ENCODE data around the gene RPRML. TPM values are rescaled to one million over a fixed set of nuclear protein-coding genes. Genes with fewer than 3 reads are reported as not detected.
"Not testable (repeated sequence)": the region's sequence is repeated elsewhere in the genome, so short reads cannot be mapped to it uniquely, and the experiment has no call there.

RPRML gene
- total and polyA plus RNA-seq, 2 donors (not counting 1 experiment from before 2014, with no cell fraction given), result 0.89 TPM; not detected in 1

GRCh38 chr17:46958041-46958591 is 20.9 kb downstream of the RPRML start:
- WGBS (ENCODE audit: insufficient coverage), result 58% methylated on average over 7 of the region's 8 CpGs
- Histone ChIP-seq H2AFZ (ENCODE audit: insufficient read depth, low read depth, low read length, poor library complexity, severe bottlenecking) (no peak overlapping the region), H3K9ac (ENCODE audit: low read length) (no peak overlapping the region), H3K27ac (ENCODE audit: low read length in 2 of 2) (no peak overlapping the region), H3K4me2 (replicated peaks; ENCODE audit: low read depth, low read length, poor library complexity, severe bottlenecking) (no peak overlapping the region), H4K20me1 (ENCODE audit: control insufficient read depth, insufficient read depth, low read length, poor library complexity, severe bottlenecking) (no peaks in the 10 kb centered on the region), H3K79me2 (ENCODE audit: control insufficient read depth, insufficient read depth, low read length) (peaks cover 11% of the 10 kb centered on the region), H3K36me3 (replicated peaks in 1 of 2; ENCODE audit: control extremely low read depth in 1 of 2, control insufficient read depth in 1 of 2, extremely low read depth in 1 of 2, insufficient read depth in 2 of 2, low read length in 1 of 2) (peaks cover 1 to 4% of the 10 kb centered on the region in 2 experiments), H3K4me1 (ENCODE audit: control insufficient read depth in 2 of 2, insufficient read depth in 2 of 2, low read length in 2 of 2) (peaks cover 0 to 3% of the 10 kb centered on the region in 2 donors), H3K9me3 (ENCODE audit: control extremely low read depth in 1 of 3, control insufficient read depth in 2 of 3, insufficient read depth in 1 of 3, low read length in 2 of 3) (peaks cover 0 to 5% (median 0%) of the 10 kb centered on the region in 3 donors), H3K4me3 (ENCODE audit: control extremely low read depth in 1 of 5, extremely low read depth in 1 of 5, insufficient read depth in 1 of 5, low read depth in 2 of 5, low read length in 4 of 5) (no peak overlapping the region), H3K27me3 (replicated peaks in 1 of 4; ENCODE audit: control extremely low read depth in 1 of 4, control insufficient read depth in 3 of 4, insufficient read depth in 4 of 4, low read length in 3 of 4) (peaks cover 0 to 5% (median 0%) of the 10 kb centered on the region in 4 experiments)
- ChIA-PET CTCF (no interaction called here), POLR2A (no interaction called here)
- intact Hi-C loops (cut with micrococcal nuclease), result no loop called here
- no peak for TF ChIP-seq EZH2 (IDR thresholded peaks at IDR 0.05; ENCODE audit: borderline replicate concordance, insufficient read depth, low read depth, low read length, poor library complexity, severe bottlenecking)
- TF ChIP-seq, protein P1, sequence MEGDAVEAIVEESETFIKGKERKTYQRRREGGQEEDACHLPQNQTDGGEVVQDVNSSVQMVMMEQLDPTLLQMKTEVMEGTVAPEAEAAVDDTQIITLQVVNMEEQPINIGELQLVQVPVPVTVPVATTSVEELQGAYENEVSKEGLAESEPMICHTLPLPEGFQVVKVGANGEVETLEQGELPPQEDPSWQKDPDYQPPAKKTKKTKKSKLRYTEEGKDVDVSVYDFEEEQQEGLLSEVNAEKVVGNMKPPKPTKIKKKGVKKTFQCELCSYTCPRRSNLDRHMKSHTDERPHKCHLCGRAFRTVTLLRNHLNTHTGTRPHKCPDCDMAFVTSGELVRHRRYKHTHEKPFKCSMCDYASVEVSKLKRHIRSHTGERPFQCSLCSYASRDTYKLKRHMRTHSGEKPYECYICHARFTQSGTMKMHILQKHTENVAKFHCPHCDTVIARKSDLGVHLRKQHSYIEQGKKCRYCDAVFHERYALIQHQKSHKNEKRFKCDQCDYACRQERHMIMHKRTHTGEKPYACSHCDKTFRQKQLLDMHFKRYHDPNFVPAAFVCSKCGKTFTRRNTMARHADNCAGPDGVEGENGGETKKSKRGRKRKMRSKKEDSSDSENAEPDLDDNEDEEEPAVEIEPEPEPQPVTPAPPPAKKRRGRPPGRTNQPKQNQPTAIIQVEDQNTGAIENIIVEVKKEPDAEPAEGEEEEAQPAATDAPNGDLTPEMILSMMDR (IDR thresholded peaks at IDR 0.05), result no peak
- H3K27ac Mint-ChIP-seq, result no peak overlapping the region
- DNase-seq (no peak), ATAC-seq (ENCODE audit: low read depth) (no peak)
- peaks cover 3% of the 10 kb centered on the region for H3K9me3 Mint-ChIP-seq (ENCODE audit: insufficient read depth)
- no peak overlapping the region for H3K4me3 Mint-ChIP-seq
- H3K27me3 Mint-ChIP-seq, result peaks cover 9% of the 10 kb centered on the region
- H3K4me1 Mint-ChIP-seq, result peaks cover 3% of the 10 kb centered on the region

- ATAC-seq (ENCODE audit: low read depth); H3K27ac Mint-ChIP-seq; H3K9me3 Mint-ChIP-seq (ENCODE audit: insufficient read depth); H3K4me1 Mint-ChIP-seq; H3K36me3 ChIP-seq (replicated peaks in 1 of 2; ENCODE audit: control extremely low read depth in 1 of 2, control insufficient read depth in 1 of 2, extremely low read depth in 1 of 2, insufficient read depth in 2 of 2, low read length in 1 of 2); H3K9ac ChIP-seq (ENCODE audit: low read length); POLR2A ChIA-PET; H3K9me3 ChIP-seq (ENCODE audit: control extremely low read depth in 1 of 3, control insufficient read depth in 2 of 3, insufficient read depth in 1 of 3, low read length in 2 of 3); H3K4me3 ChIP-seq (ENCODE audit: control extremely low read depth in 1 of 5, extremely low read depth in 1 of 5, insufficient read depth in 1 of 5, low read depth in 2 of 5, low read length in 4 of 5); H3K27me3 Mint-ChIP-seq; H3K27me3 ChIP-seq (replicated peaks in 1 of 4; ENCODE audit: control extremely low read depth in 1 of 4, control insufficient read depth in 3 of 4, insufficient read depth in 4 of 4, low read length in 3 of 4); DNase-seq; H2AFZ ChIP-seq (ENCODE audit: insufficient read depth, low read depth, low read length, poor library complexity, severe bottlenecking); H3K27ac ChIP-seq (ENCODE audit: low read length in 2 of 2); H3K4me3 Mint-ChIP-seq; intact Hi-C loops (cut with micrococcal nuclease); H3K4me1 ChIP-seq (ENCODE audit: control insufficient read depth in 2 of 2, insufficient read depth in 2 of 2, low read length in 2 of 2); H4K20me1 ChIP-seq (ENCODE audit: control insufficient read depth, insufficient read depth, low read length, poor library complexity, severe bottlenecking); H3K4me2 ChIP-seq (replicated peaks; ENCODE audit: low read depth, low read length, poor library complexity, severe bottlenecking): not testable (repeated sequence)
- CTCF ChIA-PET, result interaction anchor here (4.8 kb wide), 1 partner anchor 11 kb away, joined by 30 read pairs; no protein-coding TSS in a partner anchor
- WGBS (ENCODE audit: insufficient coverage), result no CpG with 5 or more reads among the region's 4 CpGs
- H3K79me2 ChIP-seq (ENCODE audit: control insufficient read depth, insufficient read depth, low read length), result peaks cover 11% of the 10 kb centered on the region
These were observed 25.9 kb downstream of the RPRML start for GRCh38 chr17:46953191-46953590.

All from B cell (primary cell).